Gastrocnemius medialis (tissue), 4 donors: Measurements from ENCODE around the gene DEFB116.

Experiments
- POLR2A ChIP-seq, 2 donors: fragments of 450-650 bp; IDR thresholded peaks; one replicate each; pipeline ENCODE4 v1.6.1; 2017; ENCODE audit warnings: antibody characterized with exemption in 2 of 2, mild to moderate bottlenecking in 2 of 2, moderate library complexity in 2 of 2
- TF ChIP-seq, protein P1 (sequence below), 5 experiments: fragments of 450-650 bp in 3 of 5; fragments of 200-600 bp in 2 of 5; sonication (generic) in 2 of 5; IDR thresholded peaks in 4 of 5; conservative IDR thresholded peaks in 1 of 5; 1 replicate in 4 of 5; 2 replicates in 1 of 5; pipeline ENCODE4 v1.5.1; 2016 to 2019; ENCODE audit warnings: antibody characterized with exemption in 5 of 5, mild to moderate bottlenecking in 3 of 5, moderate library complexity in 3 of 5

DNA sequence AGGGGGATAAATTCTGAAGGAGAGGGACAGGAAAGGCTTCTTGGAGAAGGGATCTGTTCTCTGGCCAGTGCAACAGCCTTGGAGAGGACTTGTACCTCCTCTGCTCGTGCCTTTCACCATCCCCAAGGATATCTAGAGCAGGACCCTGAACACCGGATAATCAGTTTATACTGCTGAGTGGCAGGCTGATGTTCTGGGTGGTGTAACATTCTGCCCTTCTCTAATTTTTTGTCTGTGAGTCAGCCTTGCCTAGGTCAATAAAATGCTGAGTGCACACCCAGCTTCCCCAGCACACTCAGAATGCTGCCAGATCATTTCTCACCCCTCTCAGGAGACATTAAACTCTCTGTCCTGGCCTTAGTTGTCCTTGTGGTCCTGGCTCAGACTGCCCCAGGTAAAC, 51.0 kb downstream of the DEFB116 start, which contains the start of gene DEFB115:
- TF ChIP-seq, protein P1, sequence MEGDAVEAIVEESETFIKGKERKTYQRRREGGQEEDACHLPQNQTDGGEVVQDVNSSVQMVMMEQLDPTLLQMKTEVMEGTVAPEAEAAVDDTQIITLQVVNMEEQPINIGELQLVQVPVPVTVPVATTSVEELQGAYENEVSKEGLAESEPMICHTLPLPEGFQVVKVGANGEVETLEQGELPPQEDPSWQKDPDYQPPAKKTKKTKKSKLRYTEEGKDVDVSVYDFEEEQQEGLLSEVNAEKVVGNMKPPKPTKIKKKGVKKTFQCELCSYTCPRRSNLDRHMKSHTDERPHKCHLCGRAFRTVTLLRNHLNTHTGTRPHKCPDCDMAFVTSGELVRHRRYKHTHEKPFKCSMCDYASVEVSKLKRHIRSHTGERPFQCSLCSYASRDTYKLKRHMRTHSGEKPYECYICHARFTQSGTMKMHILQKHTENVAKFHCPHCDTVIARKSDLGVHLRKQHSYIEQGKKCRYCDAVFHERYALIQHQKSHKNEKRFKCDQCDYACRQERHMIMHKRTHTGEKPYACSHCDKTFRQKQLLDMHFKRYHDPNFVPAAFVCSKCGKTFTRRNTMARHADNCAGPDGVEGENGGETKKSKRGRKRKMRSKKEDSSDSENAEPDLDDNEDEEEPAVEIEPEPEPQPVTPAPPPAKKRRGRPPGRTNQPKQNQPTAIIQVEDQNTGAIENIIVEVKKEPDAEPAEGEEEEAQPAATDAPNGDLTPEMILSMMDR (IDR thresholded peaks at IDR 0.05 in 4 of 5, conservative IDR thresholded peaks at IDR 0.05 in 1 of 5) = no peak
- no peak for TF ChIP-seq POLR2A (IDR thresholded peaks at IDR 0.05)
